Neural cell (in vitro differentiated cells): Measurements from ENCODE around the gene INTS11.
A peak's percentile ranks its signal among the peaks of the same experiment; 100 is the strongest.

ENCODE experiments used
- EP300 ChIP-seq: fragments of 450-650 bp; conservative IDR thresholded peaks from 2 replicates; pipeline ENCODE4 v1.6.1; 2014; ENCODE audit warnings: antibody characterized with exemption, mild to moderate bottlenecking, moderate library complexity; ENCODE audit not compliant: poor library complexity, severe bottlenecking
- EZH2 ChIP-seq: fragments of 200-600, 300-800 bp; shearing (Covaris generic), sonication (generic); IDR thresholded peaks from 2 replicates; pipeline ENCODE4 v1.6.1; 2014; ENCODE audit warnings: antibody characterized with exemption, low read length, borderline replicate concordance, mild to moderate bottlenecking; ENCODE audit not compliant: insufficient read depth, poor library complexity, severe bottlenecking
- MXI1 ChIP-seq: fragments of 450-650 bp; conservative IDR thresholded peaks from 2 replicates; pipeline ENCODE4 v1.6.1; 2014; ENCODE audit warnings: antibody characterized with exemption, mild to moderate bottlenecking; ENCODE audit not compliant: poor library complexity, severe bottlenecking
- POLR2AphosphoS5 ChIP-seq: IDR thresholded peaks from 2 replicates; pipeline ENCODE4 v1.6.1; 2012
- SMC3 ChIP-seq: fragments of 450-650 bp; conservative IDR thresholded peaks from 2 replicates; pipeline ENCODE4 v1.6.1; 2014; ENCODE audit warnings: antibody characterized with exemption, mild to moderate bottlenecking, moderate library complexity; ENCODE audit not compliant: poor library complexity
- TAF1 ChIP-seq: IDR thresholded peaks from 2 replicates; pipeline ENCODE4 v1.6.1; 2012; ENCODE audit warnings: low read depth
- TF ChIP-seq, protein P1 (sequence below): fragments of 450-650 bp; IDR thresholded peaks from 2 replicates; pipeline ENCODE4 v1.5.1; 2014; ENCODE audit warnings: antibody characterized with exemption, mild to moderate bottlenecking, moderate library complexity; ENCODE audit not compliant: poor library complexity, severe bottlenecking
- TF ChIP-seq, protein P2 (sequence below): IDR thresholded peaks from 2 replicates; pipeline ENCODE4 v1.6.1; 2012; ENCODE audit warnings: borderline replicate concordance

- TF ChIP-seq POLR2AphosphoS5 (peak; percentile 39), EP300 (no peak), EZH2 (no peak), SMC3 (no peak), MXI1 (no peak), TAF1 (no peak)
- TF ChIP-seq, protein P1, sequence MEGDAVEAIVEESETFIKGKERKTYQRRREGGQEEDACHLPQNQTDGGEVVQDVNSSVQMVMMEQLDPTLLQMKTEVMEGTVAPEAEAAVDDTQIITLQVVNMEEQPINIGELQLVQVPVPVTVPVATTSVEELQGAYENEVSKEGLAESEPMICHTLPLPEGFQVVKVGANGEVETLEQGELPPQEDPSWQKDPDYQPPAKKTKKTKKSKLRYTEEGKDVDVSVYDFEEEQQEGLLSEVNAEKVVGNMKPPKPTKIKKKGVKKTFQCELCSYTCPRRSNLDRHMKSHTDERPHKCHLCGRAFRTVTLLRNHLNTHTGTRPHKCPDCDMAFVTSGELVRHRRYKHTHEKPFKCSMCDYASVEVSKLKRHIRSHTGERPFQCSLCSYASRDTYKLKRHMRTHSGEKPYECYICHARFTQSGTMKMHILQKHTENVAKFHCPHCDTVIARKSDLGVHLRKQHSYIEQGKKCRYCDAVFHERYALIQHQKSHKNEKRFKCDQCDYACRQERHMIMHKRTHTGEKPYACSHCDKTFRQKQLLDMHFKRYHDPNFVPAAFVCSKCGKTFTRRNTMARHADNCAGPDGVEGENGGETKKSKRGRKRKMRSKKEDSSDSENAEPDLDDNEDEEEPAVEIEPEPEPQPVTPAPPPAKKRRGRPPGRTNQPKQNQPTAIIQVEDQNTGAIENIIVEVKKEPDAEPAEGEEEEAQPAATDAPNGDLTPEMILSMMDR = no peak
- TF ChIP-seq, protein P2, sequence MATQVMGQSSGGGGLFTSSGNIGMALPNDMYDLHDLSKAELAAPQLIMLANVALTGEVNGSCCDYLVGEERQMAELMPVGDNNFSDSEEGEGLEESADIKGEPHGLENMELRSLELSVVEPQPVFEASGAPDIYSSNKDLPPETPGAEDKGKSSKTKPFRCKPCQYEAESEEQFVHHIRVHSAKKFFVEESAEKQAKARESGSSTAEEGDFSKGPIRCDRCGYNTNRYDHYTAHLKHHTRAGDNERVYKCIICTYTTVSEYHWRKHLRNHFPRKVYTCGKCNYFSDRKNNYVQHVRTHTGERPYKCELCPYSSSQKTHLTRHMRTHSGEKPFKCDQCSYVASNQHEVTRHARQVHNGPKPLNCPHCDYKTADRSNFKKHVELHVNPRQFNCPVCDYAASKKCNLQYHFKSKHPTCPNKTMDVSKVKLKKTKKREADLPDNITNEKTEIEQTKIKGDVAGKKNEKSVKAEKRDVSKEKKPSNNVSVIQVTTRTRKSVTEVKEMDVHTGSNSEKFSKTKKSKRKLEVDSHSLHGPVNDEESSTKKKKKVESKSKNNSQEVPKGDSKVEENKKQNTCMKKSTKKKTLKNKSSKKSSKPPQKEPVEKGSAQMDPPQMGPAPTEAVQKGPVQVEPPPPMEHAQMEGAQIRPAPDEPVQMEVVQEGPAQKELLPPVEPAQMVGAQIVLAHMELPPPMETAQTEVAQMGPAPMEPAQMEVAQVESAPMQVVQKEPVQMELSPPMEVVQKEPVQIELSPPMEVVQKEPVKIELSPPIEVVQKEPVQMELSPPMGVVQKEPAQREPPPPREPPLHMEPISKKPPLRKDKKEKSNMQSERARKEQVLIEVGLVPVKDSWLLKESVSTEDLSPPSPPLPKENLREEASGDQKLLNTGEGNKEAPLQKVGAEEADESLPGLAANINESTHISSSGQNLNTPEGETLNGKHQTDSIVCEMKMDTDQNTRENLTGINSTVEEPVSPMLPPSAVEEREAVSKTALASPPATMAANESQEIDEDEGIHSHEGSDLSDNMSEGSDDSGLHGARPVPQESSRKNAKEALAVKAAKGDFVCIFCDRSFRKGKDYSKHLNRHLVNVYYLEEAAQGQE = no peak
Observed at GRCh38 chr1:1329304-1330210, 5.1 kb upstream of the INTS11 start.
